ENCODE results near the gene PRX. TPM values are rescaled to one million over a fixed set of nuclear protein-coding genes. Genes with fewer than 3 reads are reported as not detected.

PRX gene
- polyA plus RNA-seq, 4 donors: 0.45 to 3.1 (median 1.3) TPM

DNA sequence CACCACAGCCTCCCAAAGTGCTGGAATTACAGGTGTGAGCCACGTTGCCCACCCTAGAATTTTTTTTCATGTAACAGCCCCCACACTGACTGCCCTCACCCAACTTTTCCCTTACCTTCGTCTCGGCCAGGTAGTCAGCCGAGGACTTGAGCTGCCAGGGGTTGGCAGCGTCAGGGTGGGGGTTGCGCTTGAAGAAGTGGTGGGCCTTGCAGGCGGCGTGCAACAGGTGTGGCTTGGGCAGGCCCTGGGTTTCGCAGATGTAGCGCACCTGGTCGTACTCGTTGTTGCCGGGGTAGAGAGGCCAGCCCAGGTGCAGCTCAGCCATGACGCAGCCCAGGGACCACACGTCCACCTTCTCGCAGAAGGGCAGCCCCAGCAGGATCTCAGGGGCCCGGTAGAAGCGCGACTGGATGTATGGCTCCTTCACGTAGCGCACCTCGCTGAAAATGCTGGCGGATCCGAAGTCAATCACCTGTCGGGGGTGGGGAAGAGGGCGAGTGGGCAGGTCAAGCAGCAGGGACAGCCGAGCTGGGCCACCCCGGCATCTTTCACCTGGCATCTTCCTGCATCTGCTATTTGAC lies 29.4 kb downstream of the PRX start:
- DNase-seq: no peak
- Histone ChIP-seq H3K4me3 (ENCODE audit: low read depth in 1 of 3, low read length in 3 of 3) (no peak overlapping the region), H3K27me3 (ENCODE audit: control insufficient read depth in 3 of 3, insufficient read depth in 3 of 3, low read length in 3 of 3) (no peaks in the 10 kb centered on the region), H3K4me1 (ENCODE audit: control insufficient read depth in 3 of 3, insufficient read depth in 2 of 3, low read depth in 1 of 3, low read length in 2 of 3) (no peaks in the 10 kb centered on the region), H3K36me3 (ENCODE audit: control insufficient read depth in 3 of 3, insufficient read depth in 2 of 3, low read depth in 1 of 3, low read length in 3 of 3) (peaks cover 0 to 20% (median 0%) of the 10 kb centered on the region in 3 donors), H3K9me3 (ENCODE audit: control insufficient read depth in 2 of 2, insufficient read depth in 1 of 2, low read depth in 1 of 2, low read length in 1 of 2) (no peaks in the 10 kb centered on the region), H3K27ac (ENCODE audit: low read depth in 1 of 3, low read length in 2 of 3) (no peak overlapping the region)
- 82 to 88% (median 87%) methylated on average over 27 to 28 of the region's 28 CpGs for WGBS, 3 donors
- FAIRE-seq: no peak

GRCh38 chr19:40381321-40381720 lies 31.9 kb downstream of the PRX start:
- H3K27ac ChIP-seq (ENCODE audit: low read depth in 1 of 3, low read length in 2 of 3): no peak overlapping the region
- peaks cover 2 to 42% (median 8%) of the 10 kb centered on the region in 3 donors for H3K36me3 ChIP-seq (ENCODE audit: control insufficient read depth in 3 of 3, insufficient read depth in 2 of 3, low read depth in 1 of 3, low read length in 3 of 3)
- WGBS, 3 donors: 74 to 86% (median 78%) methylated on average over 3 of the region's 3 CpGs
- DNase-seq (no peak), FAIRE-seq (no peak)
- no peaks in the 10 kb centered on the region for H3K9me3 ChIP-seq (ENCODE audit: control insufficient read depth in 2 of 2, insufficient read depth in 1 of 2, low read depth in 1 of 2, low read length in 1 of 2)
- H3K4me1 ChIP-seq (ENCODE audit: control insufficient read depth in 3 of 3, insufficient read depth in 2 of 3, low read depth in 1 of 3, low read length in 2 of 3): no peaks in the 10 kb centered on the region
- H3K4me3 ChIP-seq (ENCODE audit: low read depth in 1 of 3, low read length in 3 of 3): no peak overlapping the region
- no peaks in the 10 kb centered on the region for H3K27me3 ChIP-seq (ENCODE audit: control insufficient read depth in 3 of 3, insufficient read depth in 3 of 3, low read length in 3 of 3)

GRCh38 chr19:40380199-40381037 lies 32.8 kb downstream of the PRX start:
- 65 to 84% (median 77%) methylated on average over 36 to 37 of the region's 37 CpGs for WGBS, 3 donors
- no peak for DNase-seq
- H3K36me3 ChIP-seq (ENCODE audit: control insufficient read depth in 3 of 3, insufficient read depth in 2 of 3, low read depth in 1 of 3, low read length in 3 of 3): peaks cover 2 to 49% (median 8%) of the 10 kb centered on the region in 3 donors
- FAIRE-seq: no peak
- H3K9me3 ChIP-seq (ENCODE audit: control insufficient read depth in 2 of 2, insufficient read depth in 1 of 2, low read depth in 1 of 2, low read length in 1 of 2): no peaks in the 10 kb centered on the region
- no peaks in the 10 kb centered on the region for H3K27me3 ChIP-seq (ENCODE audit: control insufficient read depth in 3 of 3, insufficient read depth in 3 of 3, low read length in 3 of 3)
- no peak overlapping the region for H3K27ac ChIP-seq (ENCODE audit: low read depth in 1 of 3, low read length in 2 of 3)
- H3K4me3 ChIP-seq (ENCODE audit: low read depth in 1 of 3, low read length in 3 of 3): no peak overlapping the region
- H3K4me1 ChIP-seq (ENCODE audit: control insufficient read depth in 3 of 3, insufficient read depth in 2 of 3, low read depth in 1 of 3, low read length in 2 of 3): no peaks in the 10 kb centered on the region

DNA sequence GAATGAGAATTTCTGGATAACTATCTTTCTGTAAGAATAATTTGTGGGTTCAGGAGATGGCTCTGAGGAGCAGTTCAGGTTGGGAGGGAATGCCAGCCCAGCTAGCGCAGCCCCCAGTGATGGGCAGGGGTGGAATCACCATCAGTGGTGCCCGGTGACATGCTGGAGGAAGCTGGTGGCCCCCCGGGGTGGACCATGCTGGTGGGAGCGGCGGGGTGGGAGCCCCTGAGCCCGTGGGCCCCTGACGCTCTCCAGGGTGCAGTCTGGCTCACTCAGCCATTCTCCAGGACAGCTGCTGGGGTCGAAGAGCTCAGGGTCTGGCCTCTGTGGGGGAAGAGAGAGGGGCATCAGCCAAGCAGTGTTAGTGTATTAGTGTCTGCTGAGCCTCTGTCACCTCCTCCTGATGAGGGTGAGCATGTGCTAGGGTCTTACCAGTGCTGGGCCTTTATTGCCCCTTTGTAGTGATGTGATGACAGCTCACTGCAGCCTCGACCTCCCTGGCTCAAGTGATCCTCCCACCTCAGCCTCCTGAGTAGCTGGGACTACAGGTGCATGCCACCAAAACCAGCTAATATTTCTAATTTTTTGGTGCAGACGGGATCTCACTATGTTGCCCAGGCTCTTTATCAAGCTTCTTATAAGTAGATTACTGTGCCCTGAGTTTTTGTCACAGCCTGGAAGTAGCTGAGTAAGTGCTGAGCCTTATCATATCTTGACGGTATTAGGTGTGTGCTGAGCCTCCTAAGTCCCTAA lies 33.6 kb downstream of the PRX start:
- no peaks in the 10 kb centered on the region for H3K9me3 ChIP-seq (ENCODE audit: control insufficient read depth in 2 of 2, insufficient read depth in 1 of 2, low read depth in 1 of 2, low read length in 1 of 2)
- no peak for FAIRE-seq

GRCh38 chr19:40378509-40378908 lies 34.7 kb downstream of the PRX start:
- no peak overlapping the region for H3K4me3 ChIP-seq (ENCODE audit: low read depth in 1 of 3, low read length in 3 of 3)
- no peaks in the 10 kb centered on the region for H3K4me1 ChIP-seq (ENCODE audit: control insufficient read depth in 3 of 3, insufficient read depth in 2 of 3, low read depth in 1 of 3, low read length in 2 of 3)
- no peak for DNase-seq
- peaks cover 4 to 66% (median 8%) of the 10 kb centered on the region in 3 donors for H3K36me3 ChIP-seq (ENCODE audit: control insufficient read depth in 3 of 3, insufficient read depth in 2 of 3, low read depth in 1 of 3, low read length in 3 of 3)
- WGBS, 3 donors: 81 to 94% (median 86%) methylated on average over 2 of the region's 2 CpGs
- no peak for FAIRE-seq
- H3K9me3 ChIP-seq (ENCODE audit: control insufficient read depth in 2 of 2, insufficient read depth in 1 of 2, low read depth in 1 of 2, low read length in 1 of 2): no peaks in the 10 kb centered on the region
- no peaks in the 10 kb centered on the region for H3K27me3 ChIP-seq (ENCODE audit: control insufficient read depth in 3 of 3, insufficient read depth in 3 of 3, low read length in 3 of 3)
- no peak overlapping the region for H3K27ac ChIP-seq (ENCODE audit: low read depth in 1 of 3, low read length in 2 of 3)

More for the DNA sequence above, 33.6 kb downstream of the PRX start:
- H3K27me3 ChIP-seq (ENCODE audit: control insufficient read depth in 3 of 3, insufficient read depth in 3 of 3, low read length in 3 of 3): no peaks in the 10 kb centered on the region
- no peak for DNase-seq
- no peaks in the 10 kb centered on the region for H3K4me1 ChIP-seq (ENCODE audit: control insufficient read depth in 3 of 3, insufficient read depth in 2 of 3, low read depth in 1 of 3, low read length in 2 of 3)
- H3K36me3 ChIP-seq (ENCODE audit: control insufficient read depth in 3 of 3, insufficient read depth in 2 of 3, low read depth in 1 of 3, low read length in 3 of 3): peaks cover 2 to 55% (median 8%) of the 10 kb centered on the region in 3 donors
- no peak overlapping the region for H3K27ac ChIP-seq (ENCODE audit: low read depth in 1 of 3, low read length in 2 of 3)
- no peak overlapping the region for H3K4me3 ChIP-seq (ENCODE audit: low read depth in 1 of 3, low read length in 3 of 3)
- 78 to 90% (median 82%) methylated on average over 11 of the region's 11 CpGs for WGBS, 3 donors

DNA sequence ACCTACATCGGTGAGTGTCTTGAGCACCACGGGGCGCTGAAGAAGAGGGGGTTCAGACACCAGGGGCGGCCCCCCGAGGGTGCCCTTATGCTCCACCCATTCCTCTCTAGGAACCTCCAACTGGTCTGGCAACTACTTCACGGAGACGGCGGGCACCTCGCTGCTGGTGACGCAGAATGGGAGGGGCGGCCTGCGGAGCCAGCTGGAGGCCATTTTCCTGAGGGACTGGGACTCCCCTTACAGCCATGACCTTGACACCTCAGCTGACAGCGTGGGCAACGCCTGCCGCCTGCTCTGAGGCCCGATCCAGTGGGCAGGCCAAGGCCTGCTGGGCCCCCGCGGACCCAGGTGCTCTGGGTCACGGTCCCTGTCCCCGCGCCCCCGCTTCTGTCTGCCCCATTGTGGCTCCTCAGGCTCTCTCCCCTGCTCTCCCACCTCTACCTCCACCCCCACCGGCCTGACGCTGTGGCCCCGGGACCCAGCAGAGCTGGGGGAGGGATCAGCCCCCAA lies 35.2 kb downstream of the PRX start:
- Histone ChIP-seq H3K36me3 (ENCODE audit: control insufficient read depth in 3 of 3, insufficient read depth in 2 of 3, low read depth in 1 of 3, low read length in 3 of 3) (peaks cover 4 to 72% (median 8%) of the 10 kb centered on the region in 3 donors), H3K4me3 (ENCODE audit: low read depth in 1 of 3, low read length in 3 of 3) (no peak overlapping the region), H3K27ac (ENCODE audit: low read depth in 1 of 3, low read length in 2 of 3) (no peak overlapping the region), H3K27me3 (ENCODE audit: control insufficient read depth in 3 of 3, insufficient read depth in 3 of 3, low read length in 3 of 3) (no peaks in the 10 kb centered on the region), H3K9me3 (ENCODE audit: control insufficient read depth in 2 of 2, insufficient read depth in 1 of 2, low read depth in 1 of 2, low read length in 1 of 2) (no peaks in the 10 kb centered on the region), H3K4me1 (ENCODE audit: control insufficient read depth in 3 of 3, insufficient read depth in 2 of 3, low read depth in 1 of 3, low read length in 2 of 3) (no peaks in the 10 kb centered on the region)
- FAIRE-seq (no peak), DNase-seq (no peak)
- WGBS, 3 donors: 93 to 97% (median 93%) methylated on average over 25 of the region's 25 CpGs

GRCh38 chr19:40376286-40376862 lies 36.8 kb downstream of the PRX start:
- no peaks in the 10 kb centered on the region for H3K4me1 ChIP-seq (ENCODE audit: control insufficient read depth in 3 of 3, insufficient read depth in 2 of 3, low read depth in 1 of 3, low read length in 2 of 3)
- no peaks in the 10 kb centered on the region for H3K27me3 ChIP-seq (ENCODE audit: control insufficient read depth in 3 of 3, insufficient read depth in 3 of 3, low read length in 3 of 3)
- no peaks in the 10 kb centered on the region for H3K9me3 ChIP-seq (ENCODE audit: control insufficient read depth in 2 of 2, insufficient read depth in 1 of 2, low read depth in 1 of 2, low read length in 1 of 2)
- DNase-seq: no peak
- H3K27ac ChIP-seq (ENCODE audit: low read depth in 1 of 3, low read length in 2 of 3): no peak overlapping the region
- H3K36me3 ChIP-seq (ENCODE audit: control insufficient read depth in 3 of 3, insufficient read depth in 2 of 3, low read depth in 1 of 3, low read length in 3 of 3): peaks cover 4 to 87% (median 8%) of the 10 kb centered on the region in 3 donors
- no peak overlapping the region for H3K4me3 ChIP-seq (ENCODE audit: low read depth in 1 of 3, low read length in 3 of 3)
- no peak for FAIRE-seq
- 89 to 92% (median 92%) methylated on average over 17 of the region's 17 CpGs for WGBS, 3 donors

- no peaks in the 10 kb centered on the region for H3K27me3 ChIP-seq (ENCODE audit: control insufficient read depth in 3 of 3, insufficient read depth in 3 of 3, low read length in 3 of 3)
- DNase-seq (no peak), FAIRE-seq (no peak)
- H3K4me1 ChIP-seq (ENCODE audit: control insufficient read depth in 3 of 3, insufficient read depth in 2 of 3, low read depth in 1 of 3, low read length in 2 of 3): peaks cover 0 to 8% (median 0%) of the 10 kb centered on the region in 3 donors
- no peaks in the 10 kb centered on the region for H3K9me3 ChIP-seq (ENCODE audit: control insufficient read depth in 2 of 2, insufficient read depth in 1 of 2, low read depth in 1 of 2, low read length in 1 of 2)
- no peak overlapping the region for H3K4me3 ChIP-seq (ENCODE audit: low read depth in 1 of 3, low read length in 3 of 3)
- 93 to 97% (median 95%) methylated on average over 7 of the region's 7 CpGs for WGBS, 3 donors
- no peak overlapping the region for H3K27ac ChIP-seq (ENCODE audit: low read depth in 1 of 3, low read length in 2 of 3)
- peaks cover 4 to 91% (median 8%) of the 10 kb centered on the region in 3 donors for H3K36me3 ChIP-seq (ENCODE audit: control insufficient read depth in 3 of 3, insufficient read depth in 2 of 3, low read depth in 1 of 3, low read length in 3 of 3)
Observed at GRCh38 chr19:40374084-40374483, 39.1 kb downstream of the PRX start.

Measured in small intestine (tissue), 7 donors.